GM10248 (cell line): ENCODE results near the gene B4GALT6.

ENCODE experiments used
- CTCF ChIA-PET: fragments of 300-600 bp; sonication (Branson Sonifier 250); formaldehyde crosslinking; extraction: SDS; loops from one replicate; lab custom pipeline; 2021; ENCODE audit warnings: antibody characterized with exemption; lab: Yijun Ruan, JAX
- POLR2A ChIA-PET: fragments of 350-650 bp; sonication (Branson Sonifier 250); formaldehyde crosslinking; extraction: SDS; loops from one replicate; lab custom pipeline; 2020; ENCODE audit warnings: antibody characterized with exemption; lab: Yijun Ruan, JAX
- DNase-seq: peaks from one replicate; pipeline ENCODE4 v3.0.0; 2012; ENCODE audit errors: extremely low spot score
- TF ChIP-seq, protein P1 (sequence below): IDR thresholded peaks from 2 replicates; pipeline ENCODE4 v1.5.1; 2012; ENCODE audit warnings: mild to moderate bottlenecking, low read depth; ENCODE audit errors: extremely low read depth, missing control alignments, control extremely low read depth

The B4GALT6 gene

DNA sequence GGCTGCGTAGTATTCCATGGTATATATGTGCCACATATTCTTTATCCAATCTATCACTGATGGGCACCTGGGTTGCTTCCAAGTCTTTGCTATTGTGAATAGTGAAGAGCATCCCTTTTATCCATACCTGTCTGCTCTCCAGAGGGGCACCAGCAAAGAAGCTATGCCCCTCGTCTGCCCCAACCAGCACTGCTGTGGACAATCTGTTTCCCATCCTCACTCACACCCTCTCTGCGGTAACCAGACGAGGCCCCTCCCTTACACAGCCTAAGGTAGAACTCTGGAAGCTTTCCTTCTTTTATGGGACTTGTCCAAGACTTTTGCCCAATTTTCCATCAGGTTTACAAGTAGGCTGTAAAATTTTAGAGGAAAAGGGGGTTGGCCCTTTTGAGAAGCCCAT is 67.8 kb downstream of the B4GALT6 start:
- DNase-seq: no peak
- POLR2A ChIA-PET: no interaction called here
- CTCF ChIA-PET: no interaction called here
- TF ChIP-seq, protein P1, sequence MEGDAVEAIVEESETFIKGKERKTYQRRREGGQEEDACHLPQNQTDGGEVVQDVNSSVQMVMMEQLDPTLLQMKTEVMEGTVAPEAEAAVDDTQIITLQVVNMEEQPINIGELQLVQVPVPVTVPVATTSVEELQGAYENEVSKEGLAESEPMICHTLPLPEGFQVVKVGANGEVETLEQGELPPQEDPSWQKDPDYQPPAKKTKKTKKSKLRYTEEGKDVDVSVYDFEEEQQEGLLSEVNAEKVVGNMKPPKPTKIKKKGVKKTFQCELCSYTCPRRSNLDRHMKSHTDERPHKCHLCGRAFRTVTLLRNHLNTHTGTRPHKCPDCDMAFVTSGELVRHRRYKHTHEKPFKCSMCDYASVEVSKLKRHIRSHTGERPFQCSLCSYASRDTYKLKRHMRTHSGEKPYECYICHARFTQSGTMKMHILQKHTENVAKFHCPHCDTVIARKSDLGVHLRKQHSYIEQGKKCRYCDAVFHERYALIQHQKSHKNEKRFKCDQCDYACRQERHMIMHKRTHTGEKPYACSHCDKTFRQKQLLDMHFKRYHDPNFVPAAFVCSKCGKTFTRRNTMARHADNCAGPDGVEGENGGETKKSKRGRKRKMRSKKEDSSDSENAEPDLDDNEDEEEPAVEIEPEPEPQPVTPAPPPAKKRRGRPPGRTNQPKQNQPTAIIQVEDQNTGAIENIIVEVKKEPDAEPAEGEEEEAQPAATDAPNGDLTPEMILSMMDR: no peak

DNA sequence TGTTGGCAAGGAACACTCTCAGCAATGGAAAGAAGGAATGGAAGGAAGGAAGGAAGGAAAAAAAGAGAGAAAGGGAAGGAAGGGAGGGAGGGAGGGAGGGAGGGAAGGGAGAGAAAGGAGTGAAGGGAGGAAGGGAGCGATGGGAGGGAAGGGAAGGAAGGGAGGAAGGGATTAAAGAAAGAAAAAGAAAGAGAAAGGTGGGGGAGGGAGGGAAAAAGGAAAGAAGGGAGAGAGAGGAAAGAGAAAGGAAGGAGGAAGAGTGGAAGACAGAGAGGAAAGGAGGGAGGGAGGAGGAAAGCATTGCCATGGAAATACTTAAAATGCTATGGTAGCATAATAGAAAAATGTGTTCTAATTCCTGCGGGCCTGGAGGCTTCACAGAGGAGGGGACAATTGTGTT is 70.3 kb downstream of the B4GALT6 start:
- TF ChIP-seq, protein P1: no peak
- DNase-seq: no peak
- CTCF ChIA-PET: interaction anchor here (1.0 to 1.5 kb wide), 3 partner anchors 31 to 109 kb away, joined by 3 to 5 read pairs (median 3); no protein-coding TSS in a partner anchor
- POLR2A ChIA-PET: no interaction called here

DNA sequence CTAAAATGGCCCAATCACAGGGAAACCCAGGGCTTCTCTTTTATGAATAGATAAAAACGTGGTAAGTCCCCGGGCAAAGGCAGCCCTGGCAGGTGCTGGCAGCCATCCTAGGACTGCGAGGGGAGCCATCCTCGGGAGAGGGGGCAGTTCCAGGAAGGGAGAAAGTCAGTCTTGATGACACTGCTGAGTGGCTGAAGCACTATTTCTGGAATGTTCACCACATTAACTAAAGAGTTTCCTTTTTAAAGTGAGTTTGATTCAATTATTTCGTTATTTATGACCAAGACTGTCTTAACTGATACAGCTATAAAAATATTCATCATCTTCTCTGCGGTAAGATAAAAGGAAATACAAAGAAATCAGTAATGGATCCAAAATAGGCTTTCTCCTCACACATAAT is 72.3 kb downstream of the B4GALT6 start:
- TF ChIP-seq, protein P1: no peak
- POLR2A ChIA-PET: no interaction called here
- CTCF ChIA-PET: interaction anchor here (0.7 to 3.3 kb wide), 6 partner anchors 7 to 209 kb away, joined by 3 to 23 read pairs (median 4); no protein-coding TSS in a partner anchor
- no peak for DNase-seq

DNA sequence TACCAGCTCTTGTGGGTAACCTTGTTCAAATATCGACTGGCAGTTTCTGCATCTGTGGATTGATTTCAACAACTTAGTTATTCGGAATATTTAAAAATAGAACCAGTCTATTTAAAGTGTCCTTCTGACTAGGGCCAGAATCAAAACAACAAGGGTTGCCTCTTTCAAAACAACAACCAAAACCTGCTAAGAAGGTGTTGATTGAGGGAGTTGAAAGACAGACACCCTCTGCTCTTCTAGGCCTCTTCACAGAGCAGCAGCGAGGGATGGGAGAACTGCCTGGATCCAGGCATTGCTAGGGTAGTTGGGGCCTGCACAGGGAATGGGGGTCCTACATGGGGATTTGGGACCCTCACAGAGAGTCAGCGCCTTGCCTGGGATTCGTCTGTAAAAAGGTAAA is 72.9 kb downstream of the B4GALT6 start:
- CTCF ChIA-PET: interaction anchor here (0.7 to 3.3 kb wide), 13 partner anchors 8 to 210 kb away, joined by 3 to 23 read pairs (median 4); no protein-coding TSS in a partner anchor
- no peak for DNase-seq
- POLR2A ChIA-PET: interaction anchor here (0.6 kb wide), 1 partner anchor 322 kb away, joined by 3 read pairs; no protein-coding TSS in a partner anchor
- TF ChIP-seq, protein P1: no peak

DNA sequence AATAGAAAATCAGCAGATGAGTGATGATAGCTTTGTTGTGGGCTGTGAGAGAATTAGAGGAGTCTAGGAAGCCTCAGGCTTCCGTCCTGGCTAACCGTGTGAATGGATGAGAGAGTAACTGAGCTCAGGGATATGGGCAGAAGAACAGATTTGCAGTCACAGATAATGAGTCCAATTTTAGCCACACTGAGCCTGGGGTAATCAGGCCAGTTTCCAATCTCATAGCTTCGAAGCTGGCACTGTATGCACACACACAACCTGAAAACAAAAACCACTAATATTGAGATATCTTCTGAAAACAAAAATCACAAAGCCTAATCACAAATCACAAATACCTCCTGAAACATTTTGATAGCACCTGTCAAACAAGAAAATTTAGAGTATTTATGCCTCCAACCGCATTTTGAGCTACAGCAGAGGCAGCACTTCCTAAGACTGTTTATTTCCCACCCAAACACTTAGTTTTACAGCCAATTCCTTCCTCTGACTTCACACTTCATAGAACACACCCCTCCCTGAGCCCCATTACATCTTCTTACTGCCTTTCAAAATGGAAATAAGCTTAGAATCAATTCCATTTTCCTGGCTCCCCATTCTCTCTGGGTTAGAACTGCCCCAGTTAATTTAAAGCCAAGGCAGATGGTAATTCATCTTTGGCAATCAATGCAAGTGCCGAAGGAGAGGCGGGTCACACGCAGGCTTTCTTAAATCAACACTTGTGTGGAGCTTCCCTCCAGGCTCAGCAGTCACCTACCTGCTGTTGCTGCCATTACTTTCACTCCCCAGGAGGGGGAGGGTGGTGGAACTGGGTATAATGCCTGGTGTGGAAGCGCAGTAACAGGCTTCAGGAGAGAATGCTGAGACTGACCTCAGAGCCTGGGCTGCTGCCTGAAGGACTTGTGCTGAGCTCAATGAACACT is 73.8 kb downstream of the B4GALT6 start:
- no peak for DNase-seq
- ChIA-PET POLR2A (no interaction called here), CTCF (interaction anchor here (0.8 to 3.3 kb wide), 17 partner anchors 9 to 114 kb away, joined by 3 to 23 read pairs (median 4); no protein-coding TSS in a partner anchor)
- TF ChIP-seq, protein P1: no peak

DNA sequence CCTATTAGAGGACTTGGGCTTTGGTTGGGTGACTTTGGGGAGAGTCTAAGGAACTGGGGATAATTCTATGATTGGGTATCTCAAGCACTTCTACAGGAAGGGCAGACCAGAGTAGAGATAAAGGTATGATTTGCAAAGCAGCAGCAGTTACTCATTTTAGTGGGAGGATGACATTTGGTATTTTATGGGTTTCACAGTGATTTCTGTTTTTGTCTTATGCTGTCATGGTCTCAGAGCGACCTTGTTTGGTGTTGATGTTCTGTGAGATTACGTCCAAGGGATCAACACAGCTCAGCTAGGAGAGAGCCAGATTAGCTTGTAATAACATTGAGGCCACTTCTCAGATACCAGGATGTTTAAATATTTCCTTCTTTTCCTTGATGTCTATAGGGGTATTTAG is 74.5 kb downstream of the B4GALT6 start:
- ChIA-PET CTCF (interaction anchor here (1.1 to 3.3 kb wide), 10 partner anchors 12 to 113 kb away, joined by 3 to 23 read pairs (median 5); no protein-coding TSS in a partner anchor), POLR2A (no interaction called here)
- no peak for DNase-seq
- TF ChIP-seq, protein P1: no peak
